OCI-LY3 (cell line): ENCODE results near the gene ARHGAP6.

ENCODE experiments used
- H2AFZ ChIP-seq: fragments of 200-600, 300-600 bp; shearing (Covaris generic); 2 replicates; pipeline ENCODE4 v1.6.0; 2014; ENCODE audit warnings: antibody characterized with exemption, low read depth, low read length
- H3K27ac ChIP-seq: fragments of 200-600, 300-600 bp; sonication (generic); 2 replicates; pipeline ENCODE4 v1.5.1; 2014; ENCODE audit warnings: mild to moderate bottlenecking, low read length, moderate library complexity, mixed read lengths
- H3K27me3 ChIP-seq: fragments of 200-600, 300-600 bp; sonication (generic); 2 replicates; pipeline ENCODE4 v1.6.1; 2014; ENCODE audit warnings: low read depth, low read length, mixed read lengths
- H3K36me3 ChIP-seq: fragments of 200-600, 300-600 bp; sonication (generic); replicated peaks from 2 replicates; pipeline ENCODE3; 2014; ENCODE audit warnings: low read depth, low read length, mixed read lengths
- H3K4me1 ChIP-seq: fragments of 300-600, 200-600 bp; sonication (generic); 2 replicates; pipeline ENCODE4 v1.6.1; 2014; ENCODE audit warnings: low read length, mixed read lengths
- H3K4me2 ChIP-seq: fragments of 200-600, 300-600 bp; sonication (generic); 2 replicates; pipeline ENCODE4 v1.6.1; 2014; ENCODE audit warnings: low read length, mixed read lengths
- H3K4me3 ChIP-seq: fragments of 300-600, 200-600 bp; sonication (generic); 2 replicates; pipeline ENCODE4 v1.5.1; 2014; ENCODE audit warnings: antibody characterized with exemption, mild to moderate bottlenecking, low read length, moderate library complexity
- H3K79me2 ChIP-seq: fragments of 300-600, 200-600 bp; shearing (Covaris generic); 2 replicates; pipeline ENCODE4 v1.6.1; 2014; ENCODE audit warnings: mild to moderate bottlenecking, low read length, mixed read lengths
- H3K9ac ChIP-seq: fragments of 300-600, 200-600 bp; shearing (Covaris generic); 2 replicates; pipeline ENCODE4 v1.6.0; 2014; ENCODE audit warnings: mild to moderate bottlenecking, low read length, moderate library complexity
- H3K9me3 ChIP-seq: fragments of 200-600, 300-600 bp; shearing (Covaris generic); 2 replicates; pipeline ENCODE4 v1.6.1; 2014; ENCODE audit warnings: low read length, mixed read lengths; ENCODE audit not compliant: insufficient read depth
- H4K20me1 ChIP-seq: fragments of 200-600, 300-600 bp; sonication (generic); 2 replicates; pipeline ENCODE4 v1.6.1; 2016; ENCODE audit warnings: low read length, mixed read lengths; ENCODE audit not compliant: insufficient read depth
- EZH2phosphoT487 ChIP-seq: fragments of 200-600 bp; shearing (Covaris generic); IDR thresholded peaks from 2 replicates; pipeline ENCODE4 v1.6.1; 2018; ENCODE audit warnings: antibody characterized with exemption, mixed run types, low read depth
- TF ChIP-seq, protein P1 (sequence below): fragments of 200-600, 300-600 bp; sonication (generic); IDR thresholded peaks from 2 replicates; pipeline ENCODE4 v1.5.1; 2014; ENCODE audit warnings: antibody characterized with exemption, low read length, low read depth

ARHGAP6 gene

DNA sequence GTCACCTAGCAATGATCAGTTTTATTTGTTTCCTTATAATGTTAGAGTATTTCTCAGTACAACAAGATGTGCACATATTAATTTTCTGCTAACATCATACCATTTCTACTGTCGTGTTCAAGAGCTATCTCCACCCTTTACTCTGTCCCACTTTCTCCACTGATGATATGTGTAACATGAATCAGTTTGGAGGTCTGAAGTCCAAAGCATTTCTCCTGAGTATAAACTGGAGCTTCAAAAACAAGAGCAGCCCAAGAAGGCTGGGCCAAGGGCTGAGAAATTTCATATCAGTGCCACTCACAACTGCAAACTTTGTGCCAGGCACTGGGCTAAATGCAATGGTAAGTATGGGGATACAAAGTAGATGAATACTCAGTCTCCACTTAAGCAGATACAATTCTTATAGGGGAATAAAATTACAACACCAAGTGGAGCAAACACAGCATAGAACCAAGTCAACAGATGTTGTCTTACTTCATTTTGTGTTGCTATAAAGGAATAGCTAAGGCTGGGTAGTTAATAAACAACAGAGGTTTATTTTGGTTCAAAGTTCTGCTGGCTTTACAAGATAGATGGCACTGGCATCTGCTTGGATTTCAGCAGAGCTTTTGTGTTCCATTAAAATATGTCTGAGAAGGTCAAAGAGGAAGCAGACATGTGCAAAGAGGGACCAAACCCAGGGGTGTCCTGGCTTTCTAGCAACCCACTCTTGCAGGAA lies 328.3 kb downstream of the ARHGAP6 start:
- no peak overlapping the region for H3K4me2 ChIP-seq
- no peaks in the 10 kb centered on the region for H3K79me2 ChIP-seq
- H3K4me3 ChIP-seq = no peak overlapping the region
- H3K27ac ChIP-seq = no peak overlapping the region
- no peaks in the 10 kb centered on the region for H4K20me1 ChIP-seq
- H3K27me3 ChIP-seq = no peaks in the 10 kb centered on the region
- no peaks in the 10 kb centered on the region for H3K9me3 ChIP-seq
- H3K9ac ChIP-seq = no peak overlapping the region
- H3K36me3 ChIP-seq = no peaks in the 10 kb centered on the region
- H3K4me1 ChIP-seq = peaks cover 7% of the 10 kb centered on the region
- TF ChIP-seq, protein P1, sequence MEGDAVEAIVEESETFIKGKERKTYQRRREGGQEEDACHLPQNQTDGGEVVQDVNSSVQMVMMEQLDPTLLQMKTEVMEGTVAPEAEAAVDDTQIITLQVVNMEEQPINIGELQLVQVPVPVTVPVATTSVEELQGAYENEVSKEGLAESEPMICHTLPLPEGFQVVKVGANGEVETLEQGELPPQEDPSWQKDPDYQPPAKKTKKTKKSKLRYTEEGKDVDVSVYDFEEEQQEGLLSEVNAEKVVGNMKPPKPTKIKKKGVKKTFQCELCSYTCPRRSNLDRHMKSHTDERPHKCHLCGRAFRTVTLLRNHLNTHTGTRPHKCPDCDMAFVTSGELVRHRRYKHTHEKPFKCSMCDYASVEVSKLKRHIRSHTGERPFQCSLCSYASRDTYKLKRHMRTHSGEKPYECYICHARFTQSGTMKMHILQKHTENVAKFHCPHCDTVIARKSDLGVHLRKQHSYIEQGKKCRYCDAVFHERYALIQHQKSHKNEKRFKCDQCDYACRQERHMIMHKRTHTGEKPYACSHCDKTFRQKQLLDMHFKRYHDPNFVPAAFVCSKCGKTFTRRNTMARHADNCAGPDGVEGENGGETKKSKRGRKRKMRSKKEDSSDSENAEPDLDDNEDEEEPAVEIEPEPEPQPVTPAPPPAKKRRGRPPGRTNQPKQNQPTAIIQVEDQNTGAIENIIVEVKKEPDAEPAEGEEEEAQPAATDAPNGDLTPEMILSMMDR = no peak
- no peak for TF ChIP-seq EZH2phosphoT487
- no peak overlapping the region for H2AFZ ChIP-seq

DNA sequence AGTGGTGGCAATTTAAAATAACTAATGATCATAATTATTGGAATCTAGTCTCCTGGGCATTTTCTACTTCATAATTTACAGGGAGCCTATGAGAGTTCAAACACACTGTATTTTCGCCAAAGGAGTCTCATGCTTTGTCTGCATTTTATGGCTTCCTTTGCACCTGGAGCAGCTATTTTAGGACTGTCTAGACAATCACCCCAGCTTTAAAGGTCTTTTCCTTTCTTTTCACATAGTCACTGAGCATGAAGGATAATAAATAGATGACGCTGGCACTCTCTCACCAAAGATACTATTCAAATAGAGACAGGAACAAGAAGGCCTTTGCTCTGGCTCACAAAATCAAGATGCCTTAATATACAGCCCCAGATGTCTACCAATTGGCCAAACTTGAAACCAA lies 329.5 kb downstream of the ARHGAP6 start:
- Histone ChIP-seq H3K36me3 (no peaks in the 10 kb centered on the region), H3K9ac (no peak overlapping the region), H3K79me2 (no peaks in the 10 kb centered on the region), H2AFZ (no peak overlapping the region), H3K27ac (no peak overlapping the region), H3K4me1 (peaks cover 2% of the 10 kb centered on the region), H4K20me1 (no peaks in the 10 kb centered on the region), H3K27me3 (no peaks in the 10 kb centered on the region), H3K4me3 (no peak overlapping the region), H3K9me3 (no peaks in the 10 kb centered on the region), H3K4me2 (no peak overlapping the region)
- TF ChIP-seq EZH2phosphoT487 = no peak
- TF ChIP-seq, protein P1 = no peak

DNA sequence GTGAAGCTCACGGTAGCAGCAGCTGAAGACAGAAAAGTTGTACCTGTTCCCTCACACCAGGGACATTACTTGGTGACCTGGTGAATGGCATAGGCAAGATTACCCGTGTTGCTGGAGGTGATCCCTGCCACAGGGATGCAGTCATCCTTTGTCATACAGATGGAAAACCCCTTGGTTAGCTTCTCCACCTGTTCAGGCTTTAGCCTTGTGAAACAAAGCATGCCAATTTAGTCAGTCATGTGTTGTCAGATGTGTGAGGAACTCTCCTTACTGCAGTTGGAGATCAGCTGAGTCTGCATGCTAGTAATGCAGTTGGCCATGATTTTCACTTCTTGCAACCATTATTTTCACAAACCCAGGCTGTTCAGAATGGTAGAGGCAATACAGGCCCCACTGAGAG lies 331.6 kb downstream of the ARHGAP6 start:
- no peaks in the 10 kb centered on the region for H3K27me3 ChIP-seq

DNA sequence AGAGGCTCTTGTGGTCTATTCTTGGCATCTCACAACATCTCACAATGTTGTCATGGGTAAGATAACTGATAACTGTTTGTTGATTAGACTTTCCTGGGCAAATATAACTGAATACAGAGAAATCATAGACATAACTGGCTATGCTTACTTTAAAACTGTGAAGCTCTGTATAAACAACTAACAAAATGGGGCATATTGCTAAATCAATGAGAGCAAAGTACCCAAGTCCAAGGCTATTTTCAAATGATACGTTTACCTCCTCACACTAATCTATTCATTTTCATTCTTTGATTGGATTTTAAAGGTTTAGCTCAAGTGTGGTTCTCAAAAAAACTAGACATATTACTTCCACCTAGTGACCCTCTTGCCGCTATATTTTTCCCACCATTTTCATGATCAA lies 333.9 kb downstream of the ARHGAP6 start:
- H3K36me3 ChIP-seq = no peaks in the 10 kb centered on the region
- no peak overlapping the region for H3K4me2 ChIP-seq
- H3K27ac ChIP-seq = no peak overlapping the region
- H3K9me3 ChIP-seq = no peaks in the 10 kb centered on the region
- TF ChIP-seq EZH2phosphoT487 = no peak
- TF ChIP-seq, protein P1 = no peak
- no peaks in the 10 kb centered on the region for H3K4me1 ChIP-seq
- no peaks in the 10 kb centered on the region for H3K27me3 ChIP-seq
- H4K20me1 ChIP-seq = no peaks in the 10 kb centered on the region
- no peak overlapping the region for H3K4me3 ChIP-seq
- H3K79me2 ChIP-seq = no peaks in the 10 kb centered on the region
- H3K9ac ChIP-seq = no peak overlapping the region
- no peak overlapping the region for H2AFZ ChIP-seq

More for the DNA sequence above, 331.6 kb downstream of the ARHGAP6 start:
- Histone ChIP-seq H3K4me3 (no peak overlapping the region), H3K27ac (no peak overlapping the region), H3K79me2 (no peaks in the 10 kb centered on the region), H3K4me1 (no peaks in the 10 kb centered on the region), H4K20me1 (no peaks in the 10 kb centered on the region), H3K4me2 (no peak overlapping the region), H2AFZ (no peak overlapping the region), H3K9me3 (no peaks in the 10 kb centered on the region), H3K9ac (no peak overlapping the region), H3K36me3 (no peaks in the 10 kb centered on the region)
- TF ChIP-seq, protein P1 = no peak
- TF ChIP-seq EZH2phosphoT487 = no peak
